ENCODE results near the gene SIMC1. TPM values are rescaled to one million over a fixed set of nuclear protein-coding genes. Genes with fewer than 3 reads are reported as not detected.

SIMC1 gene
- total RNA-seq, 1 experiment from 2014 or later: 19.2 TPM

DNA sequence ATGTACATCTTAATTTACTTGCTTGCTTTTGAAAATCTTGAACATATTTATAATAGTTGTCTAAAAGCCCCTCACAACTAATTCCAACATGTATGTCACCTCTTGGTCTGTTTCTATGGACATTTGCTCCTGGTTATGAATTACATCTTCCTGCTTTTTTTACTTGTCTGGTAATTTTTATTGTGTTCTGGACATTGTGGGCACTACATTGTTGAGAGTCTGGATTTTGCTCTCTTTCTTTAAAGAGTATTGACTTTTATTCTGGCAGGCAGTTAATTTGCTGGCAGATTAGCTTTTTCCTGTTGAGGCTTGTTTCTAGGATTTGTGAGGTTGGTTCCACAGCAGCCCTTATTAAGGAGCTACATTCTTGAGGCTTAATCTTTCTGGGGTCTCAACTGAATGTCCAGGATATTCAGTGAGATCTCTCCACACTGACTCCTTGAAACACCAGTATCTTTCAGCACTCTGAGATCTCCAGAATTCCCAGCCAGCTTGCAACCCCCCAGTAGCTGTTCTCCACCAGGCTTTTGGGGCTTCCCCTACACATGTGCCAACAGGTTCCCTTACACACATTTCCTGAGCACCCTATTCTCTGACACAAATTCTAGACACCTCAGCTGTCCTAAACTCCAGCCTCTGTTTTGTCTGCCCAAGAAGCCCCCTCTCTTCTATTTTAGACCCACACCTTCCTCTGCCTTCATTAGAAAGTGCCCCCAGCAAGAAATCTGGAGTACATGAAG is 96.0 kb downstream of the SIMC1 start:
- no peaks in the 10 kb centered on the region for H3K4me1 ChIP-seq (ENCODE audit: control insufficient read depth, insufficient read depth, low read length)
- no peak overlapping the region for H3K4me3 ChIP-seq (ENCODE audit: low read depth in 2 of 2, low read length in 2 of 2)
- no peaks in the 10 kb centered on the region for H3K36me3 ChIP-seq (ENCODE audit: control insufficient read depth, insufficient read depth, low read length)
- in situ Hi-C loops (cut with HindIII; ENCODE audit: low pct_unique_long_range_greater_than_20kb, low sequenced_read_pairs) (no loop called here), intact Hi-C loops (cut with micrococcal nuclease; ENCODE audit: unreplicated experiment) (no loop called here)
- CTCF ChIA-PET: no interaction called here
- H3K27ac ChIP-seq (ENCODE audit: low read length): no peak overlapping the region
- POLR2A ChIA-PET: no interaction called here
- no peaks in the 10 kb centered on the region for H3K27me3 ChIP-seq (ENCODE audit: control insufficient read depth, insufficient read depth, low read length)
- no TSS peak for BruUV-seq (replicated peaks)
- no peaks in the 10 kb centered on the region for H3K9me3 ChIP-seq (ENCODE audit: control insufficient read depth, insufficient read depth, low read depth, low read length)
- ATAC-seq (no peak), DNase-seq (ENCODE audit: low read depth, low spot score) (no peak)
- no peak for TF ChIP-seq TCF7L2 (IDR thresholded peaks at IDR 0.05; ENCODE audit: low read depth, low read length)
- no peak for TF ChIP-seq POLR2AphosphoS5 (IDR thresholded peaks at IDR 0.05; ENCODE audit: low read depth, low read length)
- TF ChIP-seq REST (IDR thresholded peaks at IDR 0.05; ENCODE audit: insufficient read depth in 1 of 2, low read depth in 2 of 2, low read length in 1 of 2): no peak
- TF ChIP-seq, protein P1, sequence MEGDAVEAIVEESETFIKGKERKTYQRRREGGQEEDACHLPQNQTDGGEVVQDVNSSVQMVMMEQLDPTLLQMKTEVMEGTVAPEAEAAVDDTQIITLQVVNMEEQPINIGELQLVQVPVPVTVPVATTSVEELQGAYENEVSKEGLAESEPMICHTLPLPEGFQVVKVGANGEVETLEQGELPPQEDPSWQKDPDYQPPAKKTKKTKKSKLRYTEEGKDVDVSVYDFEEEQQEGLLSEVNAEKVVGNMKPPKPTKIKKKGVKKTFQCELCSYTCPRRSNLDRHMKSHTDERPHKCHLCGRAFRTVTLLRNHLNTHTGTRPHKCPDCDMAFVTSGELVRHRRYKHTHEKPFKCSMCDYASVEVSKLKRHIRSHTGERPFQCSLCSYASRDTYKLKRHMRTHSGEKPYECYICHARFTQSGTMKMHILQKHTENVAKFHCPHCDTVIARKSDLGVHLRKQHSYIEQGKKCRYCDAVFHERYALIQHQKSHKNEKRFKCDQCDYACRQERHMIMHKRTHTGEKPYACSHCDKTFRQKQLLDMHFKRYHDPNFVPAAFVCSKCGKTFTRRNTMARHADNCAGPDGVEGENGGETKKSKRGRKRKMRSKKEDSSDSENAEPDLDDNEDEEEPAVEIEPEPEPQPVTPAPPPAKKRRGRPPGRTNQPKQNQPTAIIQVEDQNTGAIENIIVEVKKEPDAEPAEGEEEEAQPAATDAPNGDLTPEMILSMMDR (IDR thresholded peaks at IDR 0.05): no peak
- no peak for TF ChIP-seq SIN3A (IDR thresholded peaks at IDR 0.05; ENCODE audit: borderline replicate concordance, insufficient read depth, low read depth, low read length)

DNA sequence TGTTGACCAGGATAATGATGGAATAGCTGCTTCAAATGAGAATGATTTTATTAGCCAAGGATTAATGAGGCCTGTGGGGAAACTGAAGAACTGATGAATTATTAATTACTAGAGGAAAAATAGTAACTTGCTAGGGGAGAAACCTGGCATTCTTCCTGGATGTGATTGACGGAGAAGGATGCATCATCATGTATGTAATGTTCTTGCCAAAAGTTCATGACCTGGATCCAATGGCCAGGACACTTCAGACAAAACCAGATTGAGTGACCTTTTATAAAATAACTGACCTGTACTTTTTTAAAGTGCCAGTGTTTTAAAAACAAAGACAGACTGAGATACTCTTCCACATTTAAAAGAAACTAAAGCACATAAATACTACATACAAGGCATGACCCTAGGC is 99.7 kb downstream of the SIMC1 start:
- no peak overlapping the region for H3K27ac ChIP-seq (ENCODE audit: low read length)
- no peak overlapping the region for H3K4me3 ChIP-seq (ENCODE audit: low read depth in 2 of 2, low read length in 2 of 2)
- BruUV-seq (replicated peaks): no TSS peak
- POLR2A ChIA-PET: no interaction called here
- ATAC-seq (no peak), DNase-seq (ENCODE audit: low read depth, low spot score) (no peak)
- in situ Hi-C loops (cut with HindIII; ENCODE audit: low pct_unique_long_range_greater_than_20kb, low sequenced_read_pairs) (no loop called here), intact Hi-C loops (cut with micrococcal nuclease; ENCODE audit: unreplicated experiment) (no loop called here)
- TF ChIP-seq, protein P1 (IDR thresholded peaks at IDR 0.05): no peak
- no peak for TF ChIP-seq POLR2AphosphoS5 (IDR thresholded peaks at IDR 0.05; ENCODE audit: low read depth, low read length)
- no peak for TF ChIP-seq TCF7L2 (IDR thresholded peaks at IDR 0.05; ENCODE audit: low read depth, low read length)
- TF ChIP-seq SIN3A (IDR thresholded peaks at IDR 0.05; ENCODE audit: borderline replicate concordance, insufficient read depth, low read depth, low read length): no peak
- TF ChIP-seq REST (IDR thresholded peaks at IDR 0.05; ENCODE audit: insufficient read depth in 1 of 2, low read depth in 2 of 2, low read length in 1 of 2): no peak
- no peaks in the 10 kb centered on the region for H3K36me3 ChIP-seq (ENCODE audit: control insufficient read depth, insufficient read depth, low read length)
- CTCF ChIA-PET: no interaction called here
- no peaks in the 10 kb centered on the region for H3K9me3 ChIP-seq (ENCODE audit: control insufficient read depth, insufficient read depth, low read depth, low read length)
- H3K27me3 ChIP-seq (ENCODE audit: control insufficient read depth, insufficient read depth, low read length): no peaks in the 10 kb centered on the region
- no peaks in the 10 kb centered on the region for H3K4me1 ChIP-seq (ENCODE audit: control insufficient read depth, insufficient read depth, low read length)

All from Panc1 (cell line).